ENCODE data around the gene TENT4A. TPM values are rescaled to one million over a fixed set of nuclear protein-coding genes. Genes with fewer than 3 reads are reported as not detected.

Gene TENT4A
- total RNA-seq, 4 donors from 2014 or later: 11.9 to 15.2 (median 12.7) TPM

DNA sequence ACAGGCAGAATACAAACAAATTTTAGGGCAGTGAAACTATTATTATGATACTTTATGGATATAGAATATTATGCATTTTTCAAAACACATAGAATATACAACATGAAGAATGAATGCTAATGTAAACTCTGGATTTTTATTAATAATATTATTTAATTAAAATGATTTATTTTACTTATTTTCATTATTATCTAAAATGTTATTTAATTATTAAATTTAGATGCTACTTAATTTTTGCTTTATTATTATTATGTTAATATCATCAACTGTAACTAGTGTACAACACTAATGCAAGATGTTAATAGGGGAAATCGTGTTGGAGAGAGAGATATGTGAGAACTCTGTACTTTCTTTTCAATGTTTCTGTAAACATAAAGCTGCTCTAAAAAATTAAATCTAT, 39.3 kb upstream of the TENT4A start:
- Histone ChIP-seq H3K27me3 (no peaks in the 10 kb centered on the region), H3K4me3 (no peak overlapping the region), H3K36me3 (no peaks in the 10 kb centered on the region), H3K27ac (no peak overlapping the region), H3K9me3 (no peaks in the 10 kb centered on the region), H3K4me1 (no peaks in the 10 kb centered on the region)
- TF ChIP-seq, protein P1, sequence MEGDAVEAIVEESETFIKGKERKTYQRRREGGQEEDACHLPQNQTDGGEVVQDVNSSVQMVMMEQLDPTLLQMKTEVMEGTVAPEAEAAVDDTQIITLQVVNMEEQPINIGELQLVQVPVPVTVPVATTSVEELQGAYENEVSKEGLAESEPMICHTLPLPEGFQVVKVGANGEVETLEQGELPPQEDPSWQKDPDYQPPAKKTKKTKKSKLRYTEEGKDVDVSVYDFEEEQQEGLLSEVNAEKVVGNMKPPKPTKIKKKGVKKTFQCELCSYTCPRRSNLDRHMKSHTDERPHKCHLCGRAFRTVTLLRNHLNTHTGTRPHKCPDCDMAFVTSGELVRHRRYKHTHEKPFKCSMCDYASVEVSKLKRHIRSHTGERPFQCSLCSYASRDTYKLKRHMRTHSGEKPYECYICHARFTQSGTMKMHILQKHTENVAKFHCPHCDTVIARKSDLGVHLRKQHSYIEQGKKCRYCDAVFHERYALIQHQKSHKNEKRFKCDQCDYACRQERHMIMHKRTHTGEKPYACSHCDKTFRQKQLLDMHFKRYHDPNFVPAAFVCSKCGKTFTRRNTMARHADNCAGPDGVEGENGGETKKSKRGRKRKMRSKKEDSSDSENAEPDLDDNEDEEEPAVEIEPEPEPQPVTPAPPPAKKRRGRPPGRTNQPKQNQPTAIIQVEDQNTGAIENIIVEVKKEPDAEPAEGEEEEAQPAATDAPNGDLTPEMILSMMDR (IDR thresholded peaks at IDR 0.05 in 4 of 5, conservative IDR thresholded peaks at IDR 0.05 in 1 of 5): no peak
- intact Hi-C loops (cut with DNase I; ENCODE audit: low total_unique reads) (no loop called here), in situ Hi-C loops (cut with MboI; ENCODE audit: low sequenced_read_pairs in 4 of 4) (no loop called here)
- ATAC-seq (no peak), DNase-seq (no peak)

DNA sequence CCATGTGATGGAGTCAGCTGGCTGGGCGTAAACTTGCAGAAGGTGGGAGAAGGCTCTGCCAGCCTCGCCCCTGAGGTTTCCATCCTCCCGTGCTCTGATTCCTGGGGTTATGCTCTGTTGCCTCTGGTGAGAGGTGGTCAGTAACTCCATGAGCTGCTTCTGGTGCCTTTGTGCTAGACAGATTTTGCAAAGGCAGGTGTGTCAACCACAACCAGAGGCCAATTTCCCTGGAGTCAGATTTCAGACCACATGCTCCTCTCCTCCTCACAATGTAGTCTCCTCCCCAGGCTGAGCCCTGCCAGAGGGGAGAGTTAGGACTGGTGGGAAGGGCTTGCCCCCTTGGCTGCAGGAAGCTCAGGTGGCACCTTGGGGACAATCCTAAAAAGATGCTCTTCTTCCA, 38.8 kb upstream of the TENT4A start:
- Histone ChIP-seq H3K27ac (no peak overlapping the region), H3K4me3 (no peak overlapping the region), H3K4me1 (no peaks in the 10 kb centered on the region), H3K27me3 (no peaks in the 10 kb centered on the region), H3K9me3 (no peaks in the 10 kb centered on the region), H3K36me3 (no peaks in the 10 kb centered on the region)
- ATAC-seq: no peak
- no peak for DNase-seq
- in situ Hi-C loops (cut with MboI; ENCODE audit: low sequenced_read_pairs in 4 of 4) (no loop called here), intact Hi-C loops (cut with DNase I; ENCODE audit: low total_unique reads) (no loop called here)
- TF ChIP-seq, protein P1 (IDR thresholded peaks at IDR 0.05 in 4 of 5, conservative IDR thresholded peaks at IDR 0.05 in 1 of 5): no peak
- TF ChIP-seq POLR2A (IDR thresholded peaks at IDR 0.05): no peak

DNA sequence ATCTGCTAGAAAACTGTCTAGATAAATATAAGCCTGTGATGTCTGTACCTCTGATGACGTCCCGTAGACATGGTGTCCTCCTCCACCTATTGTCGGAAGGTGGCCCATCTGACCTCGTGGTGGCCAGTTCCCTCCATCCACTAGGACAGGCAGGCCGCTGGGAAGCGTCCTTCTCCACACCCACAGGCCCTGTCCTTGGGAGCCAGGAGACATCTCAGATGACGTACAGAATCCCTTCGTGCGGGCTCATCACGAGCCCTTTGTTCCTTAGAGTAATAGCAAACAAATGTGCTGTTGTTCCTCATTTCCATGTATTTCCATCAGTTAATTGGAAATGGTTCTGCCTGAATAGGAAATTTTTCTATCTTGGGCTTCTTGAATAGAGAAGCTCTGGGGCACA, 38.3 kb upstream of the TENT4A start:
- Histone ChIP-seq H3K27ac (no peak overlapping the region), H3K4me1 (no peaks in the 10 kb centered on the region), H3K27me3 (no peaks in the 10 kb centered on the region), H3K36me3 (no peaks in the 10 kb centered on the region), H3K4me3 (no peak overlapping the region), H3K9me3 (no peaks in the 10 kb centered on the region)
- DNase-seq: no peak
- intact Hi-C loops (cut with DNase I; ENCODE audit: low total_unique reads): no loop called here
- ATAC-seq: no peak
- no peak for TF ChIP-seq POLR2A (IDR thresholded peaks at IDR 0.05)
- TF ChIP-seq, protein P1 (IDR thresholded peaks at IDR 0.05 in 4 of 5, conservative IDR thresholded peaks at IDR 0.05 in 1 of 5): no peak
- in situ Hi-C loops (cut with MboI; ENCODE audit: low sequenced_read_pairs in 4 of 4): no loop called here

DNA sequence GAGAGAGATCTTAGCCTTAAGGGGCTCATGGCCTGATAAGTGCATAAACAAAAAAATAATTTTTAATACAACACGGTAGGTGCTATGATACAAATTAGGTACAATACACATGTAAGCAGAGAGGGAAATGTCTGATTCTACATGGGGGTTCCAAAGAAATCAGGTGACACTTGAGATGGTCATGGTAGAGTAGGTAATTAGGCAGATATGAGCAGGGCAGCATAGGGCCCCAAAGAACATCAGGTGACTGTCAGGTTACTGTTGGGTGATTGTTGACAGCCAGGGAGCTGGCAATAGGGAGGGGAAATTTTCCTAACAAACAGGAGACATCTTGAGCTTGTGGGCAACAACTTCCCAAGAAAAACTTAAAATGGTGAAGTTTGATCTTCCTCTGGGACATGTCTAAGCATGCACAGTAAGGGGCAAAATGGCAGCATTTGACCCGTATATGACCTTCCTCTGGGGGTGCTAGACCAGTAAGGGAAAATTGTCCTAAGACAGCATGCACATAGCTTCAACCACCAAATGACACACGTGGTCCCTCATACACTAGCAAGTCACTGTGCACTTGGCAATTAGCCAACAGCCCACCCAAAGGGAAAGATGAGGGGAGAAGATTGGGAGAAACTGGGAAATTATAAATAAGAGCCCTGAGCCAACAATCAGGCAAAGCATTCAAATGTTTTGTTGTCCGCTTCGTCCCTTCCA, 37.3 kb upstream of the TENT4A start:
- in situ Hi-C loops (cut with MboI; ENCODE audit: low sequenced_read_pairs in 4 of 4): no loop called here
- ATAC-seq: no peak
- H3K36me3 ChIP-seq: no peaks in the 10 kb centered on the region
- intact Hi-C loops (cut with DNase I; ENCODE audit: low total_unique reads): no loop called here
- no peaks in the 10 kb centered on the region for H3K27me3 ChIP-seq
- H3K4me1 ChIP-seq: no peaks in the 10 kb centered on the region
- TF ChIP-seq POLR2A (IDR thresholded peaks at IDR 0.05): no peak
- TF ChIP-seq, protein P1 (IDR thresholded peaks at IDR 0.05 in 4 of 5, conservative IDR thresholded peaks at IDR 0.05 in 1 of 5): no peak
- H3K4me3 ChIP-seq: no peak overlapping the region
- no peak for DNase-seq
- no peak overlapping the region for H3K27ac ChIP-seq
- H3K9me3 ChIP-seq: no peaks in the 10 kb centered on the region

DNA sequence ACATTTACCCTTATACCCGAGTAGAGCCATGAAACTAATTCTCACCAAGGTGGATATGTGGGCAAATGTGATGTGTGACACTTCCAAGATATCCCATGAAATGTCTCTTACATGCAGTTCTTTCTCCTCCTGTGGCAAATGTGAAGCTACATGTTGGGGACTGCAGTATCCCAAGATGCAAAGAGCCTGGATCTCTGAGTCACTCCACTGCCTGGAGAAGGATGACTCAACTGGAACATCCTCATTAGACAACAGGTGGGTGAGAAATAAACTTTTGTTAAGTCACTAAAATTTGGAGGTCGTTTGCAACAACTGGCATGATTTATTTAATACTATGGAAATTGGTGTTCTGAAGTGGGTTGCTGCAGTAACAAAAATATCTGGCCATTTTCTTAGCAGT, 36.5 kb upstream of the TENT4A start:
- Histone ChIP-seq H3K4me3 (no peak overlapping the region), H3K27me3 (no peaks in the 10 kb centered on the region), H3K4me1 (no peaks in the 10 kb centered on the region), H3K9me3 (no peaks in the 10 kb centered on the region), H3K36me3 (no peaks in the 10 kb centered on the region), H3K27ac (no peak overlapping the region)
- no peak for TF ChIP-seq POLR2A (IDR thresholded peaks at IDR 0.05)
- TF ChIP-seq, protein P1 (IDR thresholded peaks at IDR 0.05 in 4 of 5, conservative IDR thresholded peaks at IDR 0.05 in 1 of 5): no peak
- intact Hi-C loops (cut with DNase I; ENCODE audit: low total_unique reads): no loop called here
- DNase-seq (no peak), ATAC-seq (no peak)
- in situ Hi-C loops (cut with MboI; ENCODE audit: low sequenced_read_pairs in 4 of 4): no loop called here
